Naive thymus-derived CD4-positive, alpha-beta T cell (primary cell): ENCODE data around the gene MBLAC1. TPM values are rescaled to one million over a fixed set of nuclear protein-coding genes. Genes with fewer than 3 reads are reported as not detected.

Source experiments
- ATAC-seq: fragments of 150-1000 bp; cut with Tn5 transposase; 2 replicates; pipeline ENCODE4 v1.10.0; 2021; ENCODE audit warnings: mild to moderate bottlenecking, moderate library complexity
- CTCF ChIA-PET: fragments of 350-600 bp; sonication (Branson Sonifier 250); formaldehyde crosslinking; loops from one replicate; lab custom pipeline; 2021; ENCODE audit warnings: antibody characterized with exemption; lab: Charles Lee
- POLR2A ChIA-PET: fragments of 350-600 bp; sonication (Branson Sonifier 250); formaldehyde crosslinking; loops from one replicate; lab custom pipeline; 2021; ENCODE audit warnings: antibody characterized with exemption, inconsistent platforms; lab: Charles Lee
- DNase-seq, 9 donors: peaks; one replicate each; pipeline versions ENCODE4 v3.0.0 to v3.0.0-alpha.2; 2020 to 2022; ENCODE audit warnings: mixed read lengths in 1 of 9
- H3K27ac ChIP-seq: one replicate; pipeline ENCODE4 v1.7.0; 2013; ENCODE audit warnings: mild to moderate bottlenecking, low read depth, low read length, moderate library complexity
- H3K27me3 ChIP-seq, 2 donors: one replicate each; pipeline ENCODE4 v1.7.0; 2013; ENCODE audit warnings: low read length in 2 of 2, mild to moderate bottlenecking in 2 of 2, moderate library complexity in 2 of 2; ENCODE audit not compliant: control insufficient read depth in 2 of 2, insufficient read depth in 2 of 2
- H3K36me3 ChIP-seq, 3 experiments: 1 replicate in 2 of 3; 2 replicates in 1 of 3; pipeline ENCODE4 v1.7.0; 2013; ENCODE audit warnings: low read length in 3 of 3, mild to moderate bottlenecking in 3 of 3, moderate library complexity in 1 of 3; ENCODE audit not compliant: insufficient read depth in 3 of 3, control insufficient read depth in 2 of 3
- H3K4me1 ChIP-seq, 2 donors: one replicate each; pipeline ENCODE4 v1.7.0; 2013; ENCODE audit warnings: low read length in 2 of 2, mild to moderate bottlenecking in 2 of 2, moderate library complexity in 1 of 2; ENCODE audit not compliant: control insufficient read depth in 2 of 2, insufficient read depth in 2 of 2
- H3K4me3 ChIP-seq: 2 replicates; pipeline ENCODE4 v1.7.0; 2013; ENCODE audit warnings: mild to moderate bottlenecking, low read length
- H3K9me3 ChIP-seq, 3 experiments: 1 replicate in 2 of 3; 2 replicates in 1 of 3; pipeline ENCODE4 v1.7.0; 2013; ENCODE audit warnings: low read length in 3 of 3; ENCODE audit not compliant: control insufficient read depth in 2 of 3
- H3K27ac Mint-ChIP-seq, 9 donors: one replicate each; pipeline ENCODE4 v1.8.0; 2020 to 2022; ENCODE audit warnings: mixed read lengths in 9 of 9, mild to moderate bottlenecking in 8 of 9, moderate library complexity in 5 of 9, inconsistent platforms in 2 of 9
- H3K27me3 Mint-ChIP-seq, 5 donors: one replicate each; pipeline ENCODE4 v1.8.0; 2021 to 2022; ENCODE audit warnings: mixed read lengths in 5 of 5, mild to moderate bottlenecking in 1 of 5
- H3K36me3 Mint-ChIP-seq, 5 donors: one replicate each; pipeline ENCODE4 v1.8.0; 2020 to 2022; ENCODE audit warnings: mixed read lengths in 5 of 5, mild to moderate bottlenecking in 3 of 5, inconsistent platforms in 1 of 5
- H3K4me1 Mint-ChIP-seq, 7 donors: one replicate each; pipeline ENCODE4 v1.8.0; 2020 to 2022; ENCODE audit warnings: mixed read lengths in 7 of 7, mild to moderate bottlenecking in 3 of 7, inconsistent platforms in 1 of 7
- H3K4me3 Mint-ChIP-seq, 10 donors: one replicate each; pipeline ENCODE4 v1.8.0; 2020 to 2022; ENCODE audit warnings: mild to moderate bottlenecking in 10 of 10, mixed read lengths in 10 of 10, moderate library complexity in 6 of 10, inconsistent platforms in 2 of 10
- H3K9me3 Mint-ChIP-seq, 11 donors: one replicate each; pipeline ENCODE4 v1.8.0; 2020 to 2022; ENCODE audit warnings: mixed read lengths in 11 of 11, mild to moderate bottlenecking in 4 of 11, inconsistent platforms in 1 of 11, moderate library complexity in 1 of 11
- intact Hi-C, 2 donors: fragments of 100-400 bp; cut with micrococcal nuclease; formaldehyde crosslinking; loops; one replicate each; pipeline ENCODE4 v1.15.1; 2023
- polyA plus RNA-seq, 2 donors: library from polyadenylated mRNA; unstranded; fragments of 300-500 nt; fragmentation: Illumina TruSeq; gene quantifications; one replicate each; pipeline ENCODE4 v1.2.3, GENCODE V29; 2021
- total RNA-seq, 6 experiments: library from RNA in 5 of 6; stranded (reverse) in 5 of 6; gene quantifications; 1 replicate in 5 of 6; 2 replicates in 1 of 6; pipeline ENCODE4 v1.2.3 and lab custom pipeline; 2021 to 2026

MBLAC1 gene
- total and polyA plus RNA-seq, 7 experiments from 2014 or later: 1.5 to 6.3 (median 4.5) TPM

- Histone ChIP-seq H3K27me3 (no peaks in the 10 kb centered on the region), H3K4me1 (peaks cover 6 to 20% of the 10 kb centered on the region in 2 donors), H3K27ac (no peak overlapping the region), H3K9me3 (no peaks in the 10 kb centered on the region), H3K4me3 (no peak overlapping the region), H3K36me3 (peaks cover 25 to 89% (median 44%) of the 10 kb centered on the region in 3 experiments)
- H3K9me3 Mint-ChIP-seq: peaks cover 0 to 5% (median 0%) of the 10 kb centered on the region in 11 donors
- no peaks in the 10 kb centered on the region for H3K27me3 Mint-ChIP-seq
- POLR2A ChIA-PET: interaction anchor here (0.9 kb wide), 1 partner anchor 27 kb away, joined by 3 read pairs; no protein-coding TSS in a partner anchor
- H3K36me3 Mint-ChIP-seq: peaks cover 22 to 70% (median 38%) of the 10 kb centered on the region in 5 donors
- intact Hi-C loops: no loop called here
- H3K4me1 Mint-ChIP-seq: peaks cover 20 to 55% (median 40%) of the 10 kb centered on the region in 7 donors
- H3K4me3 Mint-ChIP-seq: no peak overlapping the region
- H3K27ac Mint-ChIP-seq: peak overlapping the region in 1 of 9 donors; percentile 38
- no peak for ATAC-seq
- CTCF ChIA-PET: no interaction called here
- no peak for DNase-seq
Observed at GRCh38 chr7:100093925-100094486, 32.8 kb upstream of the MBLAC1 start.

GRCh38 chr7:100095289-100095688 is 31.5 kb upstream of the MBLAC1 start:
- peaks cover 15 to 25% of the 10 kb centered on the region in 2 donors for H3K4me1 ChIP-seq
- ATAC-seq: no peak
- Mint-ChIP-seq H3K27ac (peak overlapping the region in 3 of 9 donors; percentile 24 to 59 (median 52)), H3K4me1 (peaks cover 25 to 59% (median 43%) of the 10 kb centered on the region in 7 donors), H3K27me3 (no peaks in the 10 kb centered on the region), H3K36me3 (peaks cover 25 to 76% (median 45%) of the 10 kb centered on the region in 5 donors), H3K9me3 (peaks cover 0 to 1% (median 0%) of the 10 kb centered on the region in 11 donors), H3K4me3 (no peak overlapping the region)
- intact Hi-C loops: no loop called here
- CTCF ChIA-PET: interaction anchor here (0.6 kb wide), 1 partner anchor 396 kb away, joined by 3 read pairs; no protein-coding TSS in a partner anchor
- H3K36me3 ChIP-seq: peaks cover 25 to 91% (median 48%) of the 10 kb centered on the region in 3 experiments
- H3K27ac ChIP-seq: no peak overlapping the region
- H3K27me3 ChIP-seq: no peaks in the 10 kb centered on the region
- H3K9me3 ChIP-seq: no peaks in the 10 kb centered on the region
- no peak for DNase-seq
- POLR2A ChIA-PET: interaction anchor here (0.5 to 1.4 kb wide), 4 partner anchors 10 to 29 kb away, joined by 3 read pairs; no protein-coding TSS in a partner anchor
- H3K4me3 ChIP-seq: no peak overlapping the region

GRCh38 chr7:100095704-100096103 is 31.1 kb upstream of the MBLAC1 start:
- Histone ChIP-seq H3K4me1 (peaks cover 15 to 25% of the 10 kb centered on the region in 2 donors), H3K27me3 (no peaks in the 10 kb centered on the region), H3K4me3 (no peak overlapping the region), H3K36me3 (peaks cover 25 to 89% (median 45%) of the 10 kb centered on the region in 3 experiments), H3K9me3 (no peaks in the 10 kb centered on the region), H3K27ac (no peak overlapping the region)
- Mint-ChIP-seq H3K27me3 (no peaks in the 10 kb centered on the region), H3K4me3 (peak overlapping the region in 1 of 10 donors; percentile 29), H3K9me3 (peaks cover 0 to 5% (median 0%) of the 10 kb centered on the region in 11 donors), H3K36me3 (peaks cover 25 to 72% (median 41%) of the 10 kb centered on the region in 5 donors), H3K4me1 (peaks cover 25 to 56% (median 39%) of the 10 kb centered on the region in 7 donors), H3K27ac (peak overlapping the region in 6 of 9 donors; percentile 14 to 59 (median 54))
- DNase-seq: no peak
- intact Hi-C loops: no loop called here
- ATAC-seq: no peak
- CTCF ChIA-PET: interaction anchor here (0.6 kb wide), 1 partner anchor 396 kb away, joined by 3 read pairs; no protein-coding TSS in a partner anchor
- POLR2A ChIA-PET: interaction anchor here (0.5 to 1.4 kb wide), 3 partner anchors 9 to 28 kb away, joined by 3 read pairs; no protein-coding TSS in a partner anchor

GRCh38 chr7:100098913-100099312 is 27.9 kb upstream of the MBLAC1 start:
- POLR2A ChIA-PET: interaction anchor here (0.5 to 4.6 kb wide), 7 partner anchors 10 to 1150 kb away, joined by 3 to 107 read pairs (median 4); partner anchors contain the start of genes COPS6, MBLAC1, TRIM4 and ZCWPW1
- H3K36me3 Mint-ChIP-seq: peaks cover 25 to 41% (median 32%) of the 10 kb centered on the region in 5 donors

GRCh38 chr7:100099452-100099851 is 27.3 kb upstream of the MBLAC1 start:
- H3K27me3 Mint-ChIP-seq: no peaks in the 10 kb centered on the region
- POLR2A ChIA-PET: interaction anchor here (0.5 to 4.6 kb wide), 8 partner anchors 10 to 1150 kb away, joined by 3 to 107 read pairs (median 6); partner anchors contain the start of genes COPS6, MBLAC1, TRIM4 and ZCWPW1
- intact Hi-C loops: no loop called here

More at GRCh38 chr7:100098913-100099312, 27.9 kb upstream of the MBLAC1 start:
- ATAC-seq: no peak
- no peaks in the 10 kb centered on the region for H3K27me3 ChIP-seq
- H3K36me3 ChIP-seq: peaks cover 25 to 61% (median 38%) of the 10 kb centered on the region in 3 experiments
- Mint-ChIP-seq H3K4me1 (peaks cover 27 to 54% (median 39%) of the 10 kb centered on the region in 7 donors), H3K27me3 (no peaks in the 10 kb centered on the region), H3K27ac (peak overlapping the region; percentile 59 to 98 (median 96)), H3K4me3 (peak overlapping the region; percentile 85 to 95 (median 93)), H3K9me3 (peaks cover 0 to 5% (median 0%) of the 10 kb centered on the region in 11 donors)
- intact Hi-C loops: no loop called here
- H3K4me3 ChIP-seq: no peak overlapping the region
- CTCF ChIA-PET: no interaction called here
- peaks cover 17 to 25% of the 10 kb centered on the region in 2 donors for H3K4me1 ChIP-seq
- no peaks in the 10 kb centered on the region for H3K9me3 ChIP-seq
- H3K27ac ChIP-seq: peak overlapping the region; percentile 91
- no peak for DNase-seq

GRCh38 chr7:100100420-100101015 is 26.2 kb upstream of the MBLAC1 start:
- Mint-ChIP-seq H3K4me1 (peaks cover 27 to 48% (median 41%) of the 10 kb centered on the region in 7 donors), H3K9me3 (peaks cover 0 to 5% (median 0%) of the 10 kb centered on the region in 11 donors), H3K4me3 (peak overlapping the region; percentile 85 to 95 (median 93)), H3K36me3 (peaks cover 23 to 33% (median 28%) of the 10 kb centered on the region in 5 donors), H3K27ac (peak overlapping the region; percentile 90 to 98 (median 96)), H3K27me3 (no peaks in the 10 kb centered on the region)
- peak overlapping the region; percentile 91 for H3K27ac ChIP-seq
- H3K4me1 ChIP-seq: peaks cover 17 to 25% of the 10 kb centered on the region in 2 donors
- ATAC-seq: peak; percentile 84
- H3K4me3 ChIP-seq: peak overlapping the region; percentile 98
- H3K36me3 ChIP-seq: peaks cover 20 to 46% (median 25%) of the 10 kb centered on the region in 3 experiments
- DNase-seq: peak; percentile 83 to 94 (median 93)
- CTCF ChIA-PET: interaction anchor here (0.6 to 2.1 kb wide), 6 partner anchors 10 to 112 kb away, joined by 3 to 6 read pairs (median 4); partner anchors contain the start of gene ZSCAN21
- no peaks in the 10 kb centered on the region for H3K27me3 ChIP-seq
- intact Hi-C loops: loop anchor here (1.0 to 10.0 kb wide), 21 partner anchors 11 to 1142 kb away; partner anchors contain the start of genes CNPY4 (in 2 of the 2), TAF6 (in 2 of the 2), ZCWPW1 (in 2 of the 2) and ZSCAN21 (in 2 of the 2)
- POLR2A ChIA-PET: interaction anchor here (0.5 to 4.6 kb wide), 20 partner anchors 8 to 335 kb away, joined by 3 to 107 read pairs (median 4); partner anchors contain the start of genes COPS6, GPC2, LAMTOR4 and MBLAC1
- H3K9me3 ChIP-seq: no peaks in the 10 kb centered on the region

More at GRCh38 chr7:100099452-100099851, 27.3 kb upstream of the MBLAC1 start:
- Histone ChIP-seq H3K4me1 (peaks cover 17 to 25% of the 10 kb centered on the region in 2 donors), H3K4me3 (peak overlapping the region; percentile 98), H3K27ac (peak overlapping the region; percentile 91), H3K27me3 (no peaks in the 10 kb centered on the region), H3K9me3 (no peaks in the 10 kb centered on the region), H3K36me3 (peaks cover 24 to 56% (median 33%) of the 10 kb centered on the region in 3 experiments)
- H3K4me1 Mint-ChIP-seq: peaks cover 27 to 54% (median 41%) of the 10 kb centered on the region in 7 donors
- peak overlapping the region; percentile 85 to 95 (median 93) for H3K4me3 Mint-ChIP-seq
- DNase-seq (peak in 2 of 9 donors; percentile 19 to 24), ATAC-seq (no peak)
- H3K9me3 Mint-ChIP-seq: peaks cover 0 to 5% (median 0%) of the 10 kb centered on the region in 11 donors
- peaks cover 25 to 37% (median 32%) of the 10 kb centered on the region in 5 donors for H3K36me3 Mint-ChIP-seq
- CTCF ChIA-PET: interaction anchor here (1.7 kb wide), 1 partner anchor 50 kb away, joined by 4 read pairs; the partner anchor contains the start of gene ZSCAN21
- H3K27ac Mint-ChIP-seq: peak overlapping the region; percentile 90 to 98 (median 96)
